GM12801 (cell line): ENCODE data around the gene FNIP1.

ENCODE experiments used
- CTCF ChIP-seq: IDR thresholded peaks from one replicate; pipeline ENCODE4 v1.5.1; 2011; ENCODE audit warnings: control low read depth; ENCODE audit not compliant: insufficient read length; ENCODE audit errors: extremely low read depth

Gene FNIP1

DNA sequence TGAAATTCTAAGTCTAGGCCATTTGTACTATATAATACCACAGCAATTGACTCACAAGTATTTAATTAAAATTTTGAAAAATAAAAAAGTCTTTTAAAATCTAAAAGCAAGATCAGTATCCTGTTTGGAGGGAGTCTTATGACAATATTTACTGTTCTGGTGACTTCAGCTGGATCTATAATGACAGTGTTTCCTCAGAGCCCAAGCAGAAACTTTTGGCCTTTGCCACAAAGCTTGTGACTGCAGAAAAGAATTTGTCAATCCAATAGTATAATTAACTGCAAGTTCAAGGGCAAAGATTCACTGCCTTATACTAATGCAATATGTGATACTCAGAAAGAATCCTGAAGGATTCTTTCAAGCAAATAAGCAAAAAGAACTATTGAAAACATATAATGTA, 112.2 kb downstream of the FNIP1 start:
- TF ChIP-seq CTCF, result no peak

GRCh38 chr5:131684051-131684450, 112.8 kb downstream of the FNIP1 start:
- no peak for TF ChIP-seq CTCF

DNA sequence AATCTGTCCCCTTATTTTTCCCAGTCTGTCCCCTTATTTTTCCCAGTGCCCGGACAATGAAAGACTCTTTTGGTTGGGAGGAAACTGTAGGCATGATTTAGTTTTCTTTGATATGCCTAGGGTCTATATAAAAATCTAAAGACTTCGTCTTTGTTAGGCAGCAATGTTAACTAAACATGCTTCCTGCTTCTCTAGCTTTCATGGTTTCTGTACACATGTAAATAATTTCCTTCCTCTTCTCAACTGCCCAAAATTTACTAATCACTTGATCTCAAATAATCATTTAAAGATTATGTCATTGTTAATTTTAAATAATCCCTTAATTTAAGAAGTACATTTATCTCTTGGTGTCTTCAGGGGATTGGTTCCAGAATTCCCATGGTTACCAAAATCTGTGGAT, 114.0 kb downstream of the FNIP1 start:
- no peak for TF ChIP-seq CTCF

- TF ChIP-seq CTCF, result no peak
Measured at GRCh38 chr5:131682175-131682574, 114.6 kb downstream of the FNIP1 start.

GRCh38 chr5:131679911-131680310, 116.9 kb downstream of the FNIP1 start:
- no peak for TF ChIP-seq CTCF

DNA sequence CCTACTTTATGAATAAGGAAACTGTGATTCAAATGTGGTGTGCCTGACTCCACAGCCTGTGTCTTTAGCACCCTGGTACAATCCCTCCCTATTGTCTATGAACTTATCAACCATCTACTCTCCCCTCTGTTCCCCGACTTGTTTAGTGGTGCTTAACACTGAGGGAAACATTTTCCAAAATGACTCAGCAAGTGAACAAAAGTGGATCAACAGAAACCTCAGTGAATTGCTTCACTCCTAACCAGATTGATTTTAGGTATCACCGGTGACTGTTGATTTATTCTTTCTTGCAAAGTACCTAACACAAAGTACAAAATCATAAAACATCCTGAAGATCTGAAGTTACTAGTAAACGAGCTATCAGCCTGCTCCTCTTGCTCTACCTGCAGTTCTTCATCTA, 119.7 kb downstream of the FNIP1 start:
- TF ChIP-seq CTCF, result no peak

GRCh38 chr5:131672776-131673175, 124.0 kb downstream of the FNIP1 start:
- TF ChIP-seq CTCF, result no peak
